Fibroblast of lung (primary cell): Measurements from ENCODE around the gene TSHR. TPM values are rescaled to one million over a fixed set of nuclear protein-coding genes. Genes with fewer than 3 reads are reported as not detected.
A peak's percentile ranks its signal among the peaks of the same experiment; 100 is the strongest.

Experiments used
- DNase-seq, 2 donors: peaks; one replicate each; pipeline versions ENCODE4 v3.0.0 to v3.0.0-alpha.2; 2010; ENCODE audit warnings: low read depth in 2 of 2
- H2AFZ ChIP-seq: 2 replicates; pipeline ENCODE4 v1.5.1; 2012; ENCODE audit warnings: low read length, control low read depth, inconsistent platforms
- H3K27ac ChIP-seq: 2 replicates; pipeline ENCODE4 v1.5.1; 2011; ENCODE audit warnings: low read length, control low read depth; ENCODE audit not compliant: insufficient read depth
- H3K27me3 ChIP-seq: 2 replicates; pipeline ENCODE4 v1.5.1; 2011; ENCODE audit warnings: mild to moderate bottlenecking, low read length; ENCODE audit not compliant: control insufficient read depth, insufficient read depth
- H3K36me3 ChIP-seq: 2 replicates; pipeline ENCODE4 v1.5.1; 2011; ENCODE audit warnings: low read length; ENCODE audit not compliant: control insufficient read depth, insufficient read depth
- H3K4me1 ChIP-seq: 2 replicates; pipeline ENCODE4 v1.5.1; 2011; ENCODE audit warnings: low read length; ENCODE audit not compliant: control insufficient read depth, insufficient read depth; ENCODE audit errors: extremely low read depth
- H3K4me2 ChIP-seq: 2 replicates; pipeline ENCODE4 v1.5.1; 2011; ENCODE audit warnings: low read length, control low read depth; ENCODE audit not compliant: insufficient read depth; ENCODE audit errors: extremely low read depth
- H3K4me3 ChIP-seq, 4 experiments: fragments of 200-600 bp in 1 of 4; sonication (generic) in 1 of 4; replicated peaks in 1 of 4; 2 replicates each; pipeline ENCODE4 v1.5.1; 2011 to 2016; ENCODE audit warnings: low read length in 4 of 4, low read depth in 3 of 4, mild to moderate bottlenecking in 3 of 4, control low read depth in 2 of 4, inconsistent platforms in 1 of 4, mixed read lengths in 1 of 4; ENCODE audit not compliant: insufficient read depth in 1 of 4; ENCODE audit errors: control extremely low read depth in 1 of 4
- H3K79me2 ChIP-seq: 2 replicates; pipeline ENCODE4 v1.5.1; 2012; ENCODE audit warnings: mild to moderate bottlenecking, low read length, inconsistent platforms; ENCODE audit not compliant: control insufficient read depth, insufficient read depth
- H3K9ac ChIP-seq: 2 replicates; pipeline ENCODE4 v1.5.1; 2011; ENCODE audit warnings: mild to moderate bottlenecking, low read length, control low read depth; ENCODE audit not compliant: insufficient read depth
- H3K9me3 ChIP-seq: 2 replicates; pipeline ENCODE4 v1.5.1; 2012; ENCODE audit warnings: low read depth, low read length; ENCODE audit not compliant: control insufficient read depth, insufficient read depth
- H4K20me1 ChIP-seq: 2 replicates; pipeline ENCODE4 v1.5.1; 2011; ENCODE audit warnings: low read length; ENCODE audit not compliant: control insufficient read depth, insufficient read depth; ENCODE audit errors: extremely low read depth
- EZH2 ChIP-seq: IDR thresholded peaks from 2 replicates; pipeline ENCODE4 v1.5.1; 2012; ENCODE audit warnings: low read length, control low read depth, mild to moderate bottlenecking; ENCODE audit errors: missing control alignments
- polyA plus RNA-seq, 2 donors: library from polyadenylated mRNA; depleted of rRNA in 1 of 2; stranded (reverse) in 1 of 2; unstranded in 1 of 2; fragments of >200 nt; gene quantifications; 2 replicates each; pipeline ENCODE4 v1.2.1, GENCODE V29; 2011 to 2012; ENCODE audit warnings: missing spikeins in 1 of 2
- total RNA-seq: library from RNA; depleted of rRNA; stranded (reverse); fragments of >200 nt; gene quantifications from 2 replicates; pipeline ENCODE4 v1.2.1, GENCODE V29; 2014
- TF ChIP-seq, protein P1 (sequence below), 2 donors: IDR thresholded peaks in 1 of 2; conservative IDR thresholded peaks in 1 of 2; 1 replicate in 1 of 2; 2 replicates in 1 of 2; pipeline ENCODE4 v1.5.1; 2011 to 2012; ENCODE audit warnings: low read length in 2 of 2, control low read depth in 1 of 2, inconsistent platforms in 1 of 2, low read depth in 1 of 2, mild to moderate bottlenecking in 1 of 2

The TSHR gene
- total and polyA plus RNA-seq, 2 donors (not counting 1 experiment from before 2014, with no cell fraction given), result not detected

DNA sequence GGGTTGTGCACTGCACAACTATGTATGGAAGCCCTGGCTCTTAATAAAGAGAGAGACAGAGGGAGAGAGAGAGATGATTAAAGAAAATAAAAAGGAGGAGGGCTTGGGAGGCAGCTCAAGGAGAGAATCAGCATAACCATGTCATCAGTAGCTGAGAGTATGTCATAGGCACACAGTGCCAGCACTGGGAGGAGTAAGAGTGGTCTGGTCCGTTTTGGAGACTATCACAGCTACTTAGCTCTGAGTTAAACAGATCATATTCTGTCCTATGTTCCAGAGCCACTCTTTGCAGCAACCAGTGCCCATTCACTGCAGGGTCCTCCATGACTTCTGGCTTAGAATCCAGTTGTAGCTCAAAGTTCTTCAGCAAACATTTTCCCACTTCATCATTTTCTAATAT lies 206.3 kb downstream of the TSHR start:
- no peaks in the 10 kb centered on the region for H3K27me3 ChIP-seq
- no peak for TF ChIP-seq EZH2
- TF ChIP-seq, protein P1, sequence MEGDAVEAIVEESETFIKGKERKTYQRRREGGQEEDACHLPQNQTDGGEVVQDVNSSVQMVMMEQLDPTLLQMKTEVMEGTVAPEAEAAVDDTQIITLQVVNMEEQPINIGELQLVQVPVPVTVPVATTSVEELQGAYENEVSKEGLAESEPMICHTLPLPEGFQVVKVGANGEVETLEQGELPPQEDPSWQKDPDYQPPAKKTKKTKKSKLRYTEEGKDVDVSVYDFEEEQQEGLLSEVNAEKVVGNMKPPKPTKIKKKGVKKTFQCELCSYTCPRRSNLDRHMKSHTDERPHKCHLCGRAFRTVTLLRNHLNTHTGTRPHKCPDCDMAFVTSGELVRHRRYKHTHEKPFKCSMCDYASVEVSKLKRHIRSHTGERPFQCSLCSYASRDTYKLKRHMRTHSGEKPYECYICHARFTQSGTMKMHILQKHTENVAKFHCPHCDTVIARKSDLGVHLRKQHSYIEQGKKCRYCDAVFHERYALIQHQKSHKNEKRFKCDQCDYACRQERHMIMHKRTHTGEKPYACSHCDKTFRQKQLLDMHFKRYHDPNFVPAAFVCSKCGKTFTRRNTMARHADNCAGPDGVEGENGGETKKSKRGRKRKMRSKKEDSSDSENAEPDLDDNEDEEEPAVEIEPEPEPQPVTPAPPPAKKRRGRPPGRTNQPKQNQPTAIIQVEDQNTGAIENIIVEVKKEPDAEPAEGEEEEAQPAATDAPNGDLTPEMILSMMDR (conservative IDR thresholded peaks at IDR 0.05 in 1 of 2, IDR thresholded peaks at IDR 0.05 in 1 of 2; ENCODE audit: low read depth in 1 of 2, low read length in 2 of 2), result no peak
- no peak overlapping the region for H2AFZ ChIP-seq
- no peaks in the 10 kb centered on the region for H4K20me1 ChIP-seq
- H3K36me3 ChIP-seq, result no peaks in the 10 kb centered on the region
- no peaks in the 10 kb centered on the region for H3K9me3 ChIP-seq
- H3K4me2 ChIP-seq, result no peak overlapping the region
- H3K4me3 ChIP-seq, result no peak overlapping the region
- H3K79me2 ChIP-seq, result no peaks in the 10 kb centered on the region
- no peak for DNase-seq
- no peaks in the 10 kb centered on the region for H3K4me1 ChIP-seq
- no peak overlapping the region for H3K9ac ChIP-seq
- H3K27ac ChIP-seq, result no peak overlapping the region

- Histone ChIP-seq H3K9me3 (no peaks in the 10 kb centered on the region), H3K36me3 (no peaks in the 10 kb centered on the region), H3K27me3 (no peaks in the 10 kb centered on the region), H3K4me1 (no peaks in the 10 kb centered on the region), H3K27ac (no peak overlapping the region), H2AFZ (no peak overlapping the region), H3K79me2 (no peaks in the 10 kb centered on the region), H3K4me3 (no peak overlapping the region), H3K9ac (no peak overlapping the region), H4K20me1 (no peaks in the 10 kb centered on the region), H3K4me2 (no peak overlapping the region)
- no peak for DNase-seq
- TF ChIP-seq, protein P1 (conservative IDR thresholded peaks at IDR 0.05 in 1 of 2, IDR thresholded peaks at IDR 0.05 in 1 of 2; ENCODE audit: low read depth in 1 of 2, low read length in 2 of 2), result no peak
- TF ChIP-seq EZH2, result no peak
These were observed 207.5 kb downstream of the TSHR start for GRCh38 chr14:81162941-81163340.

DNA sequence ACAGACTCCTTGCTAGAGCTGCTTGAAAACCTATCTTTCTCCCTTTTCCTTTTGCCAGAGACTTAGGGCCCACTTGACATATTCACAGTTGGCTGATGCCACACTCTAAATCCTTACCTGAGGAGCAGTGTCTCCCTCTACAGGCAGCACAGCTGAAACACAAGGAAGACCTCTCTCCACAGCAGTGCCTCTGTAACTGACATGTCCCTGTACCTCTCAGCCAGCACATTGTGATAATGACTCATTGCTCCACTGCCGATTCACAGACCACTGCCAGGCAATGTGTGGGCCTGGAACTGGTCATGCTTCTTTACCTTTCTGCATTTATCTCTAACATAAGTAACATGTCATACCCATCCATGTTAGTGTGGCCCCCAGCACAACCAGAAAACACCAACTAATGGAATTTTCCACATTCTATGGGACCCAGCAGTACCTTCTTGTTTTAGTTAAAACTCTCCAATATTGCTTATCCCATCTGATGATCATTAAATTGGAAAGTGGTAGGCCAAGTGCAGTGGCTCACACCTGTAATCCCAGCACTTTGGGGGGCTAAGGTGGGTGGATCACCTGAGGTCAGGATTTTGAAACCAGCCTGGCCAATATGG lies 208.8 kb downstream of the TSHR start:
- no peaks in the 10 kb centered on the region for H4K20me1 ChIP-seq
- peak; percentile 71 to 75 for DNase-seq
- H3K9me3 ChIP-seq, result no peaks in the 10 kb centered on the region
- H3K4me1 ChIP-seq, result no peaks in the 10 kb centered on the region
- no peak overlapping the region for H3K9ac ChIP-seq
- no peaks in the 10 kb centered on the region for H3K27me3 ChIP-seq
- H3K4me2 ChIP-seq, result peak overlapping the region; percentile 17
- H3K27ac ChIP-seq, result no peak overlapping the region
- no peak overlapping the region for H3K4me3 ChIP-seq
- no peaks in the 10 kb centered on the region for H3K36me3 ChIP-seq
- TF ChIP-seq, protein P1 (conservative IDR thresholded peaks at IDR 0.05 in 1 of 2, IDR thresholded peaks at IDR 0.05 in 1 of 2; ENCODE audit: low read depth in 1 of 2, low read length in 2 of 2), result peak; percentile 64 to 72
- no peak for TF ChIP-seq EZH2
- H3K79me2 ChIP-seq, result no peaks in the 10 kb centered on the region
- no peak overlapping the region for H2AFZ ChIP-seq
